Measurements from ENCODE around the gene TFEC. TPM values are rescaled to one million over a fixed set of nuclear protein-coding genes. Genes with fewer than 3 reads are reported as not detected.

The TFEC gene
- total RNA-seq, 3 donors from 2014 or later, result 2.3 to 3.8 (median 2.8) TPM

DNA sequence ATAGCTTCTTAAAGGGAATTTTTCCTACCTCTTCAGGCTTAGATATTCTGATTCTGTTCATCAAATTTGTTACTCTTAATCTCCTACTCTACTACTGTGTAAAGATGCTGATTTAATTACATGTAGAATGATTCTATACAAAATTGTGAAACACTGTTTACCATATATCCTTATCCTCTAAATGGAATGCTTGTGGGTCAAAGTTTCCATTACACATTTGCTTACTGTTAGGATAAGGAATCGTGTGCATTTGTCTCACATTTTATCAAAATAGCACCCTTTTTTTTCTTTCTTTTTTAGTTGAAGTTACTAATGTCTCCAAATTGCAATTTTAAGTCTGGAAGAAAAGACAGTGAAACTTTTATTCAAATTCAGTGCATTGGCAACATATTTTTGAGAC is 65.3 kb downstream of the TFEC start:
- TF ChIP-seq, protein P1, sequence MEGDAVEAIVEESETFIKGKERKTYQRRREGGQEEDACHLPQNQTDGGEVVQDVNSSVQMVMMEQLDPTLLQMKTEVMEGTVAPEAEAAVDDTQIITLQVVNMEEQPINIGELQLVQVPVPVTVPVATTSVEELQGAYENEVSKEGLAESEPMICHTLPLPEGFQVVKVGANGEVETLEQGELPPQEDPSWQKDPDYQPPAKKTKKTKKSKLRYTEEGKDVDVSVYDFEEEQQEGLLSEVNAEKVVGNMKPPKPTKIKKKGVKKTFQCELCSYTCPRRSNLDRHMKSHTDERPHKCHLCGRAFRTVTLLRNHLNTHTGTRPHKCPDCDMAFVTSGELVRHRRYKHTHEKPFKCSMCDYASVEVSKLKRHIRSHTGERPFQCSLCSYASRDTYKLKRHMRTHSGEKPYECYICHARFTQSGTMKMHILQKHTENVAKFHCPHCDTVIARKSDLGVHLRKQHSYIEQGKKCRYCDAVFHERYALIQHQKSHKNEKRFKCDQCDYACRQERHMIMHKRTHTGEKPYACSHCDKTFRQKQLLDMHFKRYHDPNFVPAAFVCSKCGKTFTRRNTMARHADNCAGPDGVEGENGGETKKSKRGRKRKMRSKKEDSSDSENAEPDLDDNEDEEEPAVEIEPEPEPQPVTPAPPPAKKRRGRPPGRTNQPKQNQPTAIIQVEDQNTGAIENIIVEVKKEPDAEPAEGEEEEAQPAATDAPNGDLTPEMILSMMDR (IDR thresholded peaks at IDR 0.05), result no peak
- no peaks in the 10 kb centered on the region for H3K9me3 ChIP-seq
- H3K36me3 ChIP-seq (ENCODE audit: low read depth), result no peaks in the 10 kb centered on the region
- intact Hi-C loops (cut with DNase I, micrococcal nuclease), result no loop called here
- DNase-seq, result no peak
- no peak overlapping the region for H3K4me3 ChIP-seq
- no peak for ATAC-seq
- no peaks in the 10 kb centered on the region for H3K4me1 ChIP-seq (ENCODE audit: low read depth)

DNA sequence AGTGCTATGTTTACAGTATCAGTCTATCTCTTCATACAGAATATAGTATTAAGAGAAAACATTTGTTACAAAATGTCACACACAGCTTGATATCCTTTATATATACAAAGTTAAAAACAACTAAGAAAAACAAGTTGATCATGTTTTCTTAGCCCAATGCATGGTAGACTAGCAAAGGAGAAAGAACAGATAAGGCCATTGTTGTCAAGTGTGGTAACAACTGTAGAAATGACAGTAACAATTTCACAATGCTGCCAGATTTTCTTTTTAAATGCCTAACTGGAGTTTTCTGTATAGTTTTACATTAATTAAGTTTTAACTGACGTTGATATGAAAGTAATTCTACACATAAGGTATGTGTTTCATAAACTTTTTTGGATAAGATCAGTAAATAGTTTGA is 65.8 kb downstream of the TFEC start:
- Histone ChIP-seq H3K9me3 (no peaks in the 10 kb centered on the region), H3K4me1 (ENCODE audit: low read depth) (no peaks in the 10 kb centered on the region), H3K4me3 (no peak overlapping the region), H3K36me3 (ENCODE audit: low read depth) (no peaks in the 10 kb centered on the region)
- DNase-seq (no peak), ATAC-seq (no peak)
- TF ChIP-seq, protein P1 (IDR thresholded peaks at IDR 0.05), result no peak
- intact Hi-C loops (cut with DNase I, micrococcal nuclease), result no loop called here

DNA sequence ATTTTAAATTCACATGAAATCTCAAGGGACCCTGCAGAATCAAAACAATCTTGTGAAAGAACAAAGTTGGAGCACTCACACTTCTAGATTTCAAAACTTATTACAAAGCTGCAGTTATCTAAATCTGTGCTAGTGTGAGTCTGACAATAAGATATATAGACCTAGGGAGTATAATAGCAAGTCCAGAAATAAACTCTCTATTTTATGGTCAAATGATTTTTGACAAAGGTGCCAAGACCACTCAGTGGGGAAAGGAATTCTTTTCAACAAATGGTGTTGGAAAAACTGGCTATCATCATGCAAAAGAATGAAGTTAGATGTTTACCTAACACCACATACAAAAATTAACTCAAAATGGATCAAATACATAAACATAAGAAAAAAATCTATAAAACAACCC is 68.2 kb downstream of the TFEC start:
- Histone ChIP-seq H3K9me3 (no peaks in the 10 kb centered on the region), H3K4me3 (no peak overlapping the region), H3K36me3 (ENCODE audit: low read depth) (no peaks in the 10 kb centered on the region), H3K4me1 (ENCODE audit: low read depth) (no peaks in the 10 kb centered on the region)
- TF ChIP-seq, protein P1 (IDR thresholded peaks at IDR 0.05), result no peak
- no peak for ATAC-seq
- no peak for DNase-seq
- intact Hi-C loops (cut with DNase I, micrococcal nuclease), result no loop called here

DNA sequence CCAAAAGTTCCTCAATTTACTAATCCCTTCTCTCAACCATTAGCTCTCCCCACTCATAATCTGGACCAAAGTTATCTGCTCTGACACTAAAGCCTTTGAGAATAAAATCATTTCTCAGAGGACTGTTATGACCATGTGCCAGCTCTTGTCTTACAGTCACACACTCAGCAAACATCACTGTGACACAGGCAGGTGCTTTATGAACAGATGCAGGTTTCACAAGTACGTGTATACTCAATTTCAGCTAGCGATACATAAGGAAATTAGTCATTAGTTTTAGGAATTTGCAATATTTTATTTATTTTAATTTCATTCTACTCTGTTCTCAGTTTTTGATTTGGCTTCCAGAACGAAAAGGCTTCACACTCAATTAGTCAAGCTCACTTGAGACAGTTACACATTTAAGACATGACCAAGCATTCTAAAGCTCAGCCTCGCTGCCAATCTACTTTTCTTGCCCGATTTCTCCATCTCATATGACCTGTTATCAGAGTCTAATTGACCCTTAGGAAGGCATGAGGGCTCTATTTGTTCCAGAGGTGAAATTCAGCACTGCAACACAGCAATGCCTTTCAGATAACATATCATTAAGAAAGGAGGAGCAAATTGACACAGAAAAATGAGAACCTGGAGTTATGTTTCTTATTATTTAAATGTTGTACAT is 76.8 kb downstream of the TFEC start:
- no peak for ATAC-seq

DNA sequence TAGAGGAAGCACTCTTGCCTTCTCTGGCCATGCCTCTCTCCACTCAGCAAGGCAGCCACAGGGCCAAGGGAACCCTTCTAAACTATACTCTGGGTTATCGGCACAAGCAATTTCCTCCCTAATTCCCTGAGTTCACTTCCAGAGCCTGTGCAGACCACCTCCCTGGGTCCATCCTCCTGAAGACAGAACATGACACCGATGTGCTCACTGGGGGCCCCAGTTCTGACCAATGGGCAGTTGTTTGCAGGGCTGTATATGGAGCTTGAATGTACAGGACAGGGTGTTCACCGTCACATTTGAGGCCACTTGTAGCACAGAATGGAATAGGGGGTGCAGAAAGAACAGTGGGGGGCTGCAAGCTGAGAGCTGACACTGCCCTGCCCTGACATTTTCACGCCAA is 77.7 kb downstream of the TFEC start:
- ATAC-seq, result no peak
- no peak for DNase-seq

More for the DNA sequence above, 76.8 kb downstream of the TFEC start:
- no peak for DNase-seq
- H3K4me3 ChIP-seq, result no peak overlapping the region
- no peaks in the 10 kb centered on the region for H3K4me1 ChIP-seq (ENCODE audit: low read depth)
- TF ChIP-seq, protein P1 (IDR thresholded peaks at IDR 0.05), result no peak
- no peaks in the 10 kb centered on the region for H3K36me3 ChIP-seq (ENCODE audit: low read depth)
- intact Hi-C loops (cut with DNase I, micrococcal nuclease), result no loop called here
- no peaks in the 10 kb centered on the region for H3K9me3 ChIP-seq

More for the DNA sequence above, 77.7 kb downstream of the TFEC start:
- no peaks in the 10 kb centered on the region for H3K4me1 ChIP-seq (ENCODE audit: low read depth)
- no peaks in the 10 kb centered on the region for H3K36me3 ChIP-seq (ENCODE audit: low read depth)
- intact Hi-C loops (cut with DNase I, micrococcal nuclease), result no loop called here
- TF ChIP-seq, protein P1 (IDR thresholded peaks at IDR 0.05), result no peak
- no peaks in the 10 kb centered on the region for H3K9me3 ChIP-seq
- no peak overlapping the region for H3K4me3 ChIP-seq
